ENCODE measurements around the gene GRAMD1B.

Gene GRAMD1B

DNA sequence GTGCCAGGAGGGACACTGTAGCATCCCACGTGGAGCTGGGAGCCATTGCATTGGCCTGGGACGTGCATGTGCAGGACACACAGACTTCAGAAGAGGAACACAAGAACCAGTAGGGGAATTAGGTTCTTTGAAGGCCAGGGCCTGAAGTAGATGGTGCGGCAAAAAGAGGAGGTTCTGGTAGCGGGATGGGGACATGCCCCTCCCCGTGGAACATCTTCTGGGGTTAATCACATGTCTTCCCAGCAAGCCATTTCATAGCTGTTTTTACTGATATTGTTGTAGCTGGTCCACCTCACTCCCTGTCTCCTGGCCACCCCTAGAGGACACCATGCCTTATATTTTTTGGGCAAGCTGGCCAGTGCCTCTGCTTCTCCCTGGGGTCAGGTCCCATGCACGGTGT, 150.1 kb downstream of the GRAMD1B start:
- peaks cover 15% of the 10 kb centered on the region for H3K27me3 ChIP-seq (ENCODE audit: insufficient read depth, low read length)
- no peaks in the 10 kb centered on the region for H3K79me2 ChIP-seq (ENCODE audit: control insufficient read depth, insufficient read depth, low read length, unreplicated experiment)
- H2AFZ ChIP-seq (ENCODE audit: low read length, unreplicated experiment), result no peak overlapping the region
- no peaks in the 10 kb centered on the region for H3K36me3 ChIP-seq (ENCODE audit: insufficient read depth, low read length)
- no peak overlapping the region for H3K27ac ChIP-seq (ENCODE audit: low read depth, low read length)
- H3K4me3 ChIP-seq (ENCODE audit: low read depth, low read length), result no peak overlapping the region
- H3K4me1 ChIP-seq (ENCODE audit: control insufficient read depth, insufficient read depth, low read length, unreplicated experiment), result no peaks in the 10 kb centered on the region

DNA sequence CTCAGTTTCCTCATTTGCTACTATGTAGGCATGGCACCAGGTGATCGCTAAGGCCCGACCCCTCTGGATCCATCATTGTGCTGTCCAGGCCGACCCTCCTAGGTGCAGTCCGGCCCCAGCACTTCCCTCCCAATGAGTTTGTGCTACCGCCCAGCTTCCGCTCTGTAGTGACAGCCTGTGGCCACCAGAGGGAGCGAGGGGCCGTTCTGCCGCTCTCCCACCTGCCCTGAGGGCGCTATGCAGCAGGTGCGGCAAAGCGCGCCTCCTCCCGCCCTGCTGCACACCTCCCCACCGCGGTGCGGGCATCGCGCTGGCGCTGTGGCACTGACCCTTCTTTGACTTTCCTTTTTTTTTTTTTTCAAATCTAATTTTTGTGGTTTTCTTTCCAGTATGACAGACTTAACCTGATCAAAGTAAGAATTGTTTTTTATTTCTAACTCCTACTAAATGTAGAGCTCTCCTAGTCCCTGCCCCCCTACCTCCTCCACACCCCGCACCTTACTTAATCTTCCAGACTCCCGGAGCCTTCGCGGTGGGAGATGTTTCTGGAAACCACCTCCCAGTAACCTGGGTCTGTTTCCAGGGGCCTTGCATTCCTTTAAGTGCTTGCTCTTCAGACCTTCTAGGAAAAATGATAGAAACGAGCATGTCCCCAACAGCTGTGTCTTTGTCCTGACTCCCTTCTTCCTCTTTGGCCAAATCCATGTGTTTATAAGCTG, 150.6 kb downstream of the GRAMD1B start:
- Histone ChIP-seq H3K27ac (ENCODE audit: low read depth, low read length) (no peak overlapping the region), H3K4me3 (ENCODE audit: low read depth, low read length) (no peak overlapping the region), H3K36me3 (ENCODE audit: insufficient read depth, low read length) (no peaks in the 10 kb centered on the region), H3K4me1 (ENCODE audit: control insufficient read depth, insufficient read depth, low read length, unreplicated experiment) (no peaks in the 10 kb centered on the region), H3K79me2 (ENCODE audit: control insufficient read depth, insufficient read depth, low read length, unreplicated experiment) (no peaks in the 10 kb centered on the region), H3K27me3 (ENCODE audit: insufficient read depth, low read length) (peaks cover 10% of the 10 kb centered on the region; the same call in 1 of the 2 replicates), H2AFZ (ENCODE audit: low read length, unreplicated experiment) (no peak overlapping the region)

- Histone ChIP-seq H3K36me3 (ENCODE audit: insufficient read depth, low read length) (no peaks in the 10 kb centered on the region), H3K79me2 (ENCODE audit: control insufficient read depth, insufficient read depth, low read length, unreplicated experiment) (no peaks in the 10 kb centered on the region), H3K27me3 (ENCODE audit: insufficient read depth, low read length) (no peaks in the 10 kb centered on the region), H2AFZ (ENCODE audit: low read length, unreplicated experiment) (no peak overlapping the region), H3K4me3 (ENCODE audit: low read depth, low read length) (no peak overlapping the region), H3K4me1 (ENCODE audit: control insufficient read depth, insufficient read depth, low read length, unreplicated experiment) (no peaks in the 10 kb centered on the region), H3K27ac (ENCODE audit: low read depth, low read length) (no peak overlapping the region)
Measured at GRCh38 chr11:123581651-123582399, 151.8 kb downstream of the GRAMD1B start.

DNA sequence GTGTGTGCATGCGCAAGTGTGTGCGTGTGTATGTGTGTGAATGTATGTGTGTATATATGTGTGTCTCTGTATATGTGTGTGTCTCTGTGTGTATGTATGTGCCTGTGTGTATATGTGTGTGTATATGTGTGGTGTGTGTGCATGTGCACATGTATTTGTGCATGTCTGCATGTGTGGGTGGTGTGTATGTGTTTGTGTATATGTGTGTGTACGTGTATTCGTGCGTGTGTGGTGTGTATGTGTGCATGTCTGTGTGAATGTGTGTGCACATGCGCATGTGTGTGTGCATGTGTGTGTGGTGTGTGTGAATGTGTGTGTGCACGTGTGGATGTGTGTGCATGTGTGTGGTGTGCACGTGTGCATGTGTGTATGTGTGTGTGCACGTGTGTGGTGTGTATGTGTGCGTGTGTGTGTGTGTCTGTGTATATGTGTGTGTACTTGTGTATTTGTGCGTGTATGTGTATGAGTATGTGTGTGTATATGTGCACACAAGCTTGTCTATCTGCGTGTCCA, 153.0 kb downstream of the GRAMD1B start:
- Histone ChIP-seq H3K4me3 (ENCODE audit: low read depth, low read length) (no peak overlapping the region), H2AFZ (ENCODE audit: low read length, unreplicated experiment) (no peak overlapping the region), H3K27ac (ENCODE audit: low read depth, low read length) (no peak overlapping the region), H3K27me3 (ENCODE audit: insufficient read depth, low read length) (no peaks in the 10 kb centered on the region), H3K79me2 (ENCODE audit: control insufficient read depth, insufficient read depth, low read length, unreplicated experiment) (no peaks in the 10 kb centered on the region), H3K4me1 (ENCODE audit: control insufficient read depth, insufficient read depth, low read length, unreplicated experiment) (no peaks in the 10 kb centered on the region), H3K36me3 (ENCODE audit: insufficient read depth, low read length) (no peaks in the 10 kb centered on the region)

DNA sequence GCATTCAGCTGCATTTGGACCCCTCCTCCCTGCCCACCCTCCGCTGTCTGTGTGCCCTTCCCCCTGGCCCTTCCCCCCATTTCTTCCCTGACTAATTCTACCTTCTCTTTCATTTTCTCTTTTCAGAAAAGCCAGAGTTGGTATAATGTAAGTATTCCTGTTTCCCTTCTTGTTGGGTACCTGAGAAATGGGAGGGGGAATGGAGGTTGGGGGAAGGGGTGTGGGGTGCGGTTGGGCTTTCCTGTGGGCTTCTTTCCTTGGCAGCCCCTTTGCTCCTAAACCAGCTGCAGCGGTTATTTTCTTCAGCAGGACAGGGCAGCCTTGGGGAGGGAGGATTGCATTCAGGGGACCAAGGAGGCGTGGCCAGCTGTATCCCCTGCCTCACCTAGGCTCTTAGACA, 154.1 kb downstream of the GRAMD1B start:
- Histone ChIP-seq H3K79me2 (ENCODE audit: control insufficient read depth, insufficient read depth, low read length, unreplicated experiment) (no peaks in the 10 kb centered on the region), H3K27ac (ENCODE audit: low read depth, low read length) (no peak overlapping the region), H3K4me3 (ENCODE audit: low read depth, low read length) (no peak overlapping the region), H3K36me3 (ENCODE audit: insufficient read depth, low read length) (no peaks in the 10 kb centered on the region), H2AFZ (ENCODE audit: low read length, unreplicated experiment) (no peak overlapping the region), H3K27me3 (ENCODE audit: insufficient read depth, low read length) (no peaks in the 10 kb centered on the region), H3K4me1 (ENCODE audit: control insufficient read depth, insufficient read depth, low read length, unreplicated experiment) (no peaks in the 10 kb centered on the region)

DNA sequence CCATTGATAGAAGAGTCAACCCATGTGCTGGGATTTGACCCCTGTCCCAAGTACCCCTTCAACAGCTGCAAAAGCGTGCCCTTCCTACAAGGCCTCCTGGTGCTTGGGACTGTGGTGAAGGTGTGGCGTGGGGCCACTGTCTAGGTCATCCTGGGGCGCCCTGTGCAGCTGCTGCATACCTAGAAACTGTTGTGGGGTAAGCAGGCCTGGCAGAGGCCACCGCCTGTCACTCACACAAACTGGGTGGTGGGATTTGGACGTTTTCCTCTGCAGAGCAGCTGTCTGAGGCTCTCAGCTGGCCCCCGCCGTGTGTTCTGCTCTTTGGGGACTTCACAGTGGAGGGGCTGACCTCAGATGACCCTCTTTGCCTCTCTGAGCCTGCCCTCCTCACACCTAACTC, 154.7 kb downstream of the GRAMD1B start:
- Histone ChIP-seq H3K27ac (ENCODE audit: low read depth, low read length) (no peak overlapping the region), H3K36me3 (ENCODE audit: insufficient read depth, low read length) (no peaks in the 10 kb centered on the region), H3K79me2 (ENCODE audit: control insufficient read depth, insufficient read depth, low read length, unreplicated experiment) (no peaks in the 10 kb centered on the region), H3K27me3 (ENCODE audit: insufficient read depth, low read length) (no peaks in the 10 kb centered on the region), H3K4me1 (ENCODE audit: control insufficient read depth, insufficient read depth, low read length, unreplicated experiment) (peaks cover 2% of the 10 kb centered on the region), H3K4me3 (ENCODE audit: low read depth, low read length) (no peak overlapping the region), H2AFZ (ENCODE audit: low read length, unreplicated experiment) (no peak overlapping the region)

- Histone ChIP-seq H3K27me3 (ENCODE audit: insufficient read depth, low read length) (no peaks in the 10 kb centered on the region), H2AFZ (ENCODE audit: low read length, unreplicated experiment) (no peak overlapping the region), H3K27ac (ENCODE audit: low read depth, low read length) (no peak overlapping the region)
Measured at GRCh38 chr11:123585206-123585605, 155.1 kb downstream of the GRAMD1B start.

GRCh38 chr11:123585706-123586105, 155.6 kb downstream of the GRAMD1B start:
- Histone ChIP-seq H3K27me3 (ENCODE audit: insufficient read depth, low read length) (no peaks in the 10 kb centered on the region), H2AFZ (ENCODE audit: low read length, unreplicated experiment) (no peak overlapping the region), H3K36me3 (ENCODE audit: insufficient read depth, low read length) (no peaks in the 10 kb centered on the region), H3K4me1 (ENCODE audit: control insufficient read depth, insufficient read depth, low read length, unreplicated experiment) (peaks cover 11% of the 10 kb centered on the region), H3K4me3 (ENCODE audit: low read depth, low read length) (no peak overlapping the region), H3K79me2 (ENCODE audit: control insufficient read depth, insufficient read depth, low read length, unreplicated experiment) (no peaks in the 10 kb centered on the region), H3K27ac (ENCODE audit: low read depth, low read length) (no peak overlapping the region)

More at GRCh38 chr11:123585206-123585605, 155.1 kb downstream of the GRAMD1B start:
- Histone ChIP-seq H3K79me2 (ENCODE audit: control insufficient read depth, insufficient read depth, low read length, unreplicated experiment) (no peaks in the 10 kb centered on the region), H3K4me3 (ENCODE audit: low read depth, low read length) (no peak overlapping the region), H3K36me3 (ENCODE audit: insufficient read depth, low read length) (no peaks in the 10 kb centered on the region), H3K4me1 (ENCODE audit: control insufficient read depth, insufficient read depth, low read length, unreplicated experiment) (peaks cover 6% of the 10 kb centered on the region)

- Histone ChIP-seq H3K27ac (ENCODE audit: low read depth, low read length) (no peak overlapping the region), H3K36me3 (ENCODE audit: insufficient read depth, low read length) (no peaks in the 10 kb centered on the region), H3K4me1 (ENCODE audit: control insufficient read depth, insufficient read depth, low read length, unreplicated experiment) (peaks cover 12% of the 10 kb centered on the region), H2AFZ (ENCODE audit: low read length, unreplicated experiment) (no peak overlapping the region), H3K4me3 (ENCODE audit: low read depth, low read length) (no peak overlapping the region), H3K79me2 (ENCODE audit: control insufficient read depth, insufficient read depth, low read length, unreplicated experiment) (no peaks in the 10 kb centered on the region), H3K27me3 (ENCODE audit: insufficient read depth, low read length) (no peaks in the 10 kb centered on the region)
Measured at GRCh38 chr11:123586568-123586967, 156.5 kb downstream of the GRAMD1B start.

GRCh38 chr11:123587044-123587443, 157.0 kb downstream of the GRAMD1B start:
- H3K4me3 ChIP-seq (ENCODE audit: low read depth, low read length), result no peak overlapping the region
- no peaks in the 10 kb centered on the region for H3K79me2 ChIP-seq (ENCODE audit: control insufficient read depth, insufficient read depth, low read length, unreplicated experiment)
- no peaks in the 10 kb centered on the region for H3K36me3 ChIP-seq (ENCODE audit: insufficient read depth, low read length)
- no peak overlapping the region for H3K27ac ChIP-seq (ENCODE audit: low read depth, low read length)
- no peaks in the 10 kb centered on the region for H3K27me3 ChIP-seq (ENCODE audit: insufficient read depth, low read length)
- peaks cover 12% of the 10 kb centered on the region for H3K4me1 ChIP-seq (ENCODE audit: control insufficient read depth, insufficient read depth, low read length, unreplicated experiment)
- no peak overlapping the region for H2AFZ ChIP-seq (ENCODE audit: low read length, unreplicated experiment)

- Histone ChIP-seq H3K27me3 (ENCODE audit: insufficient read depth, low read length) (no peaks in the 10 kb centered on the region), H3K36me3 (ENCODE audit: insufficient read depth, low read length) (no peaks in the 10 kb centered on the region), H3K4me1 (ENCODE audit: control insufficient read depth, insufficient read depth, low read length, unreplicated experiment) (peaks cover 12% of the 10 kb centered on the region), H3K79me2 (ENCODE audit: control insufficient read depth, insufficient read depth, low read length, unreplicated experiment) (no peaks in the 10 kb centered on the region), H3K4me3 (ENCODE audit: low read depth, low read length) (no peak overlapping the region), H2AFZ (ENCODE audit: low read length, unreplicated experiment) (no peak overlapping the region), H3K27ac (ENCODE audit: low read depth, low read length) (no peak overlapping the region)
Measured at GRCh38 chr11:123587559-123587958, 157.5 kb downstream of the GRAMD1B start.
